ENCODE measurements around the gene TATDN2. TPM values are rescaled to one million over a fixed set of nuclear protein-coding genes. Genes with fewer than 3 reads are reported as not detected.
"Not testable (repeated sequence)": the region's sequence is repeated elsewhere in the genome, so short reads cannot be mapped to it uniquely, and the experiment has no call there.

Gene TATDN2
- total RNA-seq, 1 donor from 2014 or later = 37.8 TPM

DNA sequence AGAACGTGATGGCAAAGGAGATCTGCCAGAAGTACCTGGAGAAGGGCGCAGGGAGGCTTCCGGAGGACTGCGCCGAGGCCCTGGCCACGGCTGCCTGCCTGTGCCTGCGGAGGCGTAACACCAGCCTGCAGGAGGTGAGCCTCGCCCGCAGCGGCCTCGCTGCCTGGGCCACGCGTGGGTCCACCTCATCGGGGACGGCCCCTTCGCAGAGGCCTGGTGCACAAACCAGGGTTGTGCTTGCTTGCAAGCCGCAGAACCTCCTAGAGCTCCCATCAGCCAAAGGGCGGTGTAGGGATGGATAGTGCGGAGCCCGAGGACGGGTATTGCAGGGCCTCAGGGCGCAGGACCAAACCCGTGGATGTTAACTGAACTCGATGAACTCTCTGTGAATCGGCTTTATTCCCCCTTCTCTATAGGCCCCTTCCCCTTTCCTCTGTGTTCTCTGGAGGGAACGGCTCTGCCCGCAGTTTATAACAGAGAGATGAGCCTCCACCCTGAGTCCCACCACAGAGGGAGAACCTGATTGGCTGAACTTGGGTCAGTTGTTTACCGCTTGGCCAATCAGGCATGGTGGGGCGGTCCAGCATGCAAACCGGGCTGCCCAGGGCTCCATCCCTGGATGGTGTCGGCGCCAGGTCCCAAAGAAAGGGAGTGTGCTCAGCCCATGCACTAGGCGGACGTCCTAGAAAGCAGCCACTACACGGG lies 13.6 kb upstream of the TATDN2 start:
- DNase-seq (ENCODE audit: low spot score) = no peak

DNA sequence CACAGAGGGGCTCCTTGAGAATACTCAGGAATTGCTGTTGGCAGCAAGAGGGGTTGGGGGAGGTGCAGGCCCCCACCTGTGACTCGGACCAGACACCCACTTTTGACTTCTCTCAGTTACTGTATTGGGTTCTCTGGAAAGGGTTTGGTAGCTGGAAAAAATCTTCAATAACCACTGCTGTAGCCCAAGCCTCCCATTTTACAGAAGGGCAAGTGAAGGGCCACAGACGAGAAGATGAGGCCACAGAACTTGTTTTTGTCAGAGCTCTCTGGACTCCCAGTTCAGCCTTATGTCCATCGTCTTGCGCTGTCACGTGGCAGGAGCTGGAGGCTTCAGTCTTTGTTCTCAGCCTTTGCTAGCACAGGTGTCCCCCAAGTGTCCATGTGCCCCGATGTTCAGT lies 12.7 kb upstream of the TATDN2 start:
- no peak for DNase-seq (ENCODE audit: low spot score)

DNA sequence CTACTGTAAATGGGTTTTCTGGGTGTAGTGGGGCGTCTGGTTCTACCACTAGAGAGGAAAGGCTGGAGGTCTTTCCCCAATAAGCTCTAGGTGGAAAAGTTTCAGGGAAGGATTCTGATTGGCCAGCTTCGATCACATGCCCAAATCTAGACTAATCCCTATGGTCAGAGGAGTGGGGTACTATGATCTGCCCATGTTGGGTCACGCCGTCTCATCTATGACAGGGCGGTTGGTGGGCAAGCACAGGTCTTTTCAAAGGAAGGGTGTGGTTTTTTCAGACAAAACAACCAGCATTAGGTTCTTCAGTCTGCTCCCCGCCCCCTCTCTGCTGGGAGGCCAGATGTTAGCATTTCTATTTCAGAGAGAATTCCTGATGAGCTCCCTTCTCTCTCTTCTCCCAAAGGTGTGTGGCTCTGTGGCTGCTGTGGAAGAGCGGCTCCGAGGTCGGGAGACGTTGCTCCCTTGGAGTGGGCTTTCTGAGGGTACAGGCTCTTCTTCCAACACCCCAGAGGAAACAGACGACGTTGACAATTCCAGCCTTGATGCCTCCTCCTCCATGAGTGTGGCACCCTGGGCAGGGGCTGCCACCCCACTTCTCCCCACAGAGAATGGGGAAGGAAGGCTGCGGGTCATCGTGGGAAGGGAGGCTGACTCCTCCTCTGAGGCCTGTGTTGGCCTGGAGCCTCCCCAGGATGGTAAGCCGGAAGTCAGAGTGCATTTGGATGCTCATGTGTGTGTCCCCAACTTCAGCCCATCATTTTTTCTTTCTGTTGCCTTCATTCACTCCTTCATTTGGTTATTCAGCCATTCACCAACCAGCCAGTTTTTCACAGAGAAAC lies 9.7 kb upstream of the TATDN2 start:
- no peak for DNase-seq (ENCODE audit: low spot score)

DNA sequence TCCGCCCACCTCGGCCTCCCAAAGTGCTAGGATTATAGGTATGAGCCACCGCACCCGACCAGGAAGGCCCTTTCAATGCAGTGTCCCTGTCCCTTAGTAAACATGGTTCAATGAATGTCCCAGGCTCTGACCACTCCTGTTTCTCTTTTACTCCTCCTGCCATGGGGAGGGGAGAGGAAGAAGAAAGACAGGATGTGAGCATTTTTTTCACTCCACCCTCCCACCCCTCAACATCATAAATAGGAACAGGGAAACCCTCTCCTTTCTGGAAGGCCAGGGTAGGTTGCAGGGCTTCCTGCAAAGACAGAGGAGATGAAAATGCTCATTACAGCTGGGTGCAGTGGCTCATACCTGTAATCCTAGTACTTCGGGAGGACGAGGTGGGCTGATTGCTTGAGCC lies 7.5 kb upstream of the TATDN2 start:
- no peak for DNase-seq (ENCODE audit: low spot score)

DNA sequence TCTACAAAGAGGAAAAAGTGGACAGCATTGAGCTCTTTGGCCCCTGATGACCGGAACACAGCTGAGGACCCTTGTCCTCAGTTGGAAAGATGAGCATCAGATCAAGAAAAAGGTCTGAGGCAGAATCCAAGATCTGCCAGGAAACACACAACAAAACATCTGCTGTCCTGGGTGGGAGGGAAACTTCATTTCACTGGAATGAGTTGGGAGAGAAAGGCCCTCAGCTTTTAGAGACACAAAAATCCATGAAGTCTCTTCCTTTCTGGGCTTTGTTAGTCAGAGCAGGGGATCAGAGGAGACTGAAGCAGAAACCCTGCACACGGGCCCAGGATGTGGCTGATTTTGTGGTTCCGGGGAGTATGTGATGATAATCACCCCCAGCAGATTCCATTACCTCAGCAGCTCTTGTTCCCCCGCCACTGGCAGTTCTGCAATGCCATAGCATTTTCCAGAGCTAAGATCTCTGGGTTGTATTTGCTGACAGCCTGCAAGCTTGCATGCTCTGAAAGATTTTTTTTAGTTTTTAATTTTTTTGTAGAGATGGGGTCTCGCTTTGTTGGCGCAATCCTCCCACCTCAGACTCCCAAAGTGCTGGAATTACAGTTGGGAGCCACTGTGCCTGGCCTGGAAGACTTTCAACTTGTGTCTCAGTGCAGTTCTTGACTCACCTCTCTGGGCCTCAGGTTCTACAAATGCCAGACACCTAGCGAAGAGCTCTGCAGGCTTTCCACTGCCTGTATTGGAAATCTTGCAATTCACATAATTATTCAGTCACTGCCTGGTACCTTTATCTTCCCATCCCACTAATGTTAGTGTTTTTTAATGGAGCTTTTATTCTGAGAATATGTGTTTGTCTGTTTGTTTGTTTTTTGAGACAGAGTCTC lies 5.8 kb upstream of the TATDN2 start:
- no peak for DNase-seq (ENCODE audit: low spot score)

DNA sequence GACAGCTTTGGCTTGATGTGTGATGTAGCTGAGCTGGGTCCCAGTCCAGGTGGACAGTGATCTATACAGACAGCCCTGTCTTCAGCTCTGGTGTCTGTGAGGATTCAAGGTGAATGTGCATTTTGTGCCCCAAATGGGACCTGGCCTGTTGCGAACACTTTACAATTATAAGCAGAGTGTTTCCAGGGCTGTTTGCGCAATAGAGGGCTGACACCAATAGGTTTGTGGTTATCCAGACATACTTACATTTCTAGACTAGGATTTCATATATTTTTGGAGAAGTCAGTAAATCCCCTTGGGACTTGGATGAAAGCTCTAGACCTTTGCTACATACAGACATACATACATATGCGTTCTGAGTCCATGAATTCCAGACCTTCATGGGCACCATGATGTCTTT lies 4.2 kb upstream of the TATDN2 start:
- no peak for DNase-seq (ENCODE audit: low spot score)

DNA sequence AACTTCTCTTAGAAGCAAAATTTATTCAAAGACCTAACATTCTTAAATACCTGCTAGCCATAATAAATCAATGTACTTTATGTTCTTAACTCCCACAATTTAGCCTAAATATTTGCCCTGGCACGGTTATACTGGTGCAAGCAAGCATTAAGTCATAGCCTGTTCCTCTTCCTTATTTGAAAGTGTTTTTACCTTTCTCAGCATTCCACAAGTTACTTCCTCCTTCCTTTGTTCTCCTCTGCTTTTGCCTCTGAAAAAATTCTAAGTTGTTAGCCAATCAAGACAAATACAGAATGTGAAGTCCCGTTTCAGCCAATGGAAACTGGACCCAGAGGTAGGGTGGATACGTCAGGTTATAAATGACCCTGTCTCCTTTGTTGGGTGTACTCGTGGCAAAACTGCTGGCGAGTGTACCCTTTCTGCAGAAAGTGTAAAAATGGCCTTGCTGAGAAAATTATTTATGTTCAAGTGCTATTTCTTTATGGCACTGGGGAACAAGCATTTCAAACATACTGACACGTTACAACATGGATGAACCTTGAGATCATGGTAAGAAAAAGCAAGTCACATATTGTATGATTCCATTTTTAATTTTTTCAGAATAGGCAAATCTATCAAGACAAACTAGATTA lies 3.1 kb upstream of the TATDN2 start:
- no peak for DNase-seq (ENCODE audit: low spot score)

DNA sequence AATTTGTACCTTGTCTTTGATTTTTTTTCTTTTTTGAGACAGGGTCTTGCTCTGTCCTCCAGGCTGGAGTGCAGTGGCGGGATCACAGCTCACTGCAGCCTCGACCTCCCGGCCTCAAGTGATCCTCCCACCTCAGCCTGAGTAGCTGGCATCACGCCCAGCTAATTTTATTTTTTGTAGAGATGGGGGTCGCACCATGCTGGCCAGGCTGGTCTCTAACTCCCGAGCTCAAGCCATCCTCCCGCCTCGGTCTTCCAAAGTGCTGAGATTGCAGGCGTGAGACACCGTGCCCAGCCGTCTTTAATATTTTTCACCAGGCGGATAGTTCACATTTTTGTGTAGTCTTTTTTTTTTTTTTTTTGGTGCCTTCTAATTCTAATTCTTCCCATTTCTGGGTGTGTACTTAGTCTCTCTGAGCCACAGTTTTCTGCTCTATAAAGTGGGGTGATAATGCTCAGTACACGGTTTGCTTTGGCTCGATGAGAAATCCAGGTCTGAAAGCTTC lies 528 bp upstream of the TATDN2 start:
- no peak for DNase-seq (ENCODE audit: low spot score)

DNA sequence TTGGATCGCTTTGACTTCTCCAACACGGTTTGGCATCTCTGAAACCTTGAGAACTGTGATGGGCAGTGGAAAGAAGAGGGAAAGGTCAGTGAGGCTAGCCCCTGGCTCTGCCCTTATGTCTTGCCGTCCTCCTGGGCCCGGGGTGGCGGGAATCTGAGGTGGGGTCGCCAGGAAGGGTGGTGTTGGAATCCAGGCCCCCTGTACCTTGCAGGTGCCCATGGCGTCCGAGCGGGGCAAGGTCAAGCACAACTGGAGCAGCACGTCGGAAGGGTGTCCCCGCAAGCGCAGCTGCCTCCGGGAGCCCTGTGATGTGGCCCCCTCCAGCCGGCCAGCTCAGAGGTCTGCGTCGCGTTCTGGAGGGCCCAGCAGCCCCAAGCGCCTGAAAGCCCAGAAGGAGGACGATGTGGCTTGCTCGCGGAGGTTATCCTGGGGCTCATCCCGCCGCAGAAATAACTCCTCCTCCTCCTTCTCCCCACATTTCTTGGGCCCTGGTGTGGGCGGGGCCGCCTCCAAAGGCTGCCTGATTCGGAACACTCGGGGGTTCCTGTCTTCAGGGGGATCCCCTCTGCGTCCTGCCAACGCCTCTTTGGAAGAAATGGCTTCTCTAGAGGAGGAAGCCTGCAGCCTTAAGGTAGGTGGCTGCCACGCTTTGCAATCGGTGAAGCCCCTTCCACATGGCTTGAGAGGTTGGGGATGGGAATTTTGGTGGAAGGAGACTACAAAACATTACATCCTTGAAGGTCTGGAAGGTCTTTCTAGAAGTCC lies 907 bp downstream of the TATDN2 start:
- DNase-seq (ENCODE audit: low spot score) = peak; percentile 52

DNA sequence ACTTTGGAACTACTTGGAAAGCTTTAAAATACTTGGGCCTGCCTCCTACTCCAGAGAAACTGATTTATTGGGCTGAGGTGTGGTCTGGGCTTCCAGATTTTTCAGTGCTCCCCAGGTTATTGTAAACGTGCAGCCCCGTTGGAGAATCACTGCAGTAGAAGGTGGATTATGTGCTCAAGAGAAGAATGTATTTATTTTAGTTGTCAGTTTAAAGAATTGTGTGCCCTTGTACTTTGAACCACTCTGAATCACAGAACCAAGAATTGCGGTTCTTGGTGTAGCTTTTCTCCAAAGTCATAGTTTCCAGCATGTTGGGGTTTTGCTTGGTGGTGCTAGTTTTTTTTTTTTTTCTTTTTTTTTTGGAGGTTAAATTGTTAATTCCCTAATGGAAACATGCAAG lies 1.6 kb downstream of the TATDN2 start:
- no peak for DNase-seq (ENCODE audit: low spot score)

DNA sequence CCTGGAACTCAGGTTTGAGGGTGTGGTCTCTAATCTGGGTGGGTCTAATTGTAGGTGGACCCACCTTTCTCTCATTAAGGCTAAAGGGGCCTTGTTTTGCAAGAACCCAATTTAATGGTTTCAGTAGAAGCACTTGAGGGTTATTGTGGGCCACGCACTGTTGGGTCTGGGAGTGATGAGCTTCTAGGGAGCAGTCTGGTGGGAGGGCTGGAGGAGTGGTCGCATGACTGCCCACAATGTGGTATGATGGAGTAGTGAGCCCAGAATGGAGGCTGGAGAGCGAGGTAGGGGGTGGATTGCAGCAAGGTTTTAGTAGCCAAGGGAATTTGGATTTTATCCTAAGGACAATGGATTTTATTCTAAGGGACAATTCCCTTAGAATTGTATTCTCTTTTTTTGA lies 2.7 kb downstream of the TATDN2 start:
- no peak for DNase-seq (ENCODE audit: low spot score)

DNA sequence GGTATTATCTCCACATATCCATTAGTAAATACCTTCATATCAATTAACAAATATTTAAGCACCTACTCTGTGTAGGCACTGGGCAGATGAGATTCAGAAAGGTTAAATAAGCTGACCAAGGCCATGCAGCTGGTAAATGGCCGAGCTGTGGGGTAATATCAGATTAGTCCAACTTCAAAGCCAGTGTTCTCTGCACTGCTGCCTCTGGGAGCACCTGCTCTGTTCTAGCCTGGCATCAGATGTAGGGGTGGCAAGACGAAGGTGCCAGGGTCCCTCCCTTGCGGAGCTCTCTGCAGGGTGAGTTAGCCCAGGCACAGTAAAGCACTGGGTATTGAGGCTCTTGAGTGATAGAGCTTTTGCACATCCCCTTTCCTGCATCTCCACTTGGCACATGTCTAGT lies 5.5 kb downstream of the TATDN2 start:
- DNase-seq (ENCODE audit: low spot score) = no peak

DNA sequence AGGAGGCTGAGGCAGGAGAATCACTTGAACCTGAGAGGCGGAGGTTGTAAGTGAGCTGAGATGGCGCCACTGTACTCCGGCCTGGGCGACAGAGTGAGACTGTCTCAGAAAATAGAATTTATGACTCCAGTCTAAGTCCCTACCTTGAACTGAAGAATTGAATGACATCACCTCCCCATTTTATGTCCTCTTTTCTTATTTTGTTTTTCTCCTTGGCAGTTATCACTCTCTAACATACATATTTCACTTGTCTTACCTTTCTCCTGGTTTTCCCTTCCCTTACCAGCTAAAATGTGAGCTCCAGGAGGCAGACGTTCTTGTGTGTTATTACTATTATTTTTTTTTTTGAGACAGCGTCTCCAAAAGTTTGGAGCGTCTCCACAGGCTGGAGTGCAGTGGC lies 7.6 kb downstream of the TATDN2 start:
- no peak for DNase-seq (ENCODE audit: low spot score)

DNA sequence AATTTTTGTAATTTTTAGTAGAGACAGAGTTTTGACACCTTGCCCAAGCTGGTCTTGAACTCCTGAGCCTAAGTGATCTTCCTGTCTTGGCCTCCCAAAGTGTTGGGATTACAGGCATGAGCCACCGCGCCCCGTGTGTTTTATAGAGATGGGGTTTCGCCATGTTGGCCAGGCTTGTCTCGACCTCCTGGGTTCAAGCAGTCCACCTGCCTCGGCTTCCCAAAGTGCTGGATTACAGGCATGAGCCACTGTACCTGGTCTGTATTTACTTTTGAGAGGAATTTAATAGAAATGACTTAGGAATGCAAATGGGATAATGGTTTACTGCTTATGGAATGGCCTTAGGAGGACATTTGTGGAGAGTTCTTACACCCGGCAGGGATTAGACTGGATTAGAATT lies 10.8 kb downstream of the TATDN2 start:
- no peak for DNase-seq (ENCODE audit: low spot score)

DNA sequence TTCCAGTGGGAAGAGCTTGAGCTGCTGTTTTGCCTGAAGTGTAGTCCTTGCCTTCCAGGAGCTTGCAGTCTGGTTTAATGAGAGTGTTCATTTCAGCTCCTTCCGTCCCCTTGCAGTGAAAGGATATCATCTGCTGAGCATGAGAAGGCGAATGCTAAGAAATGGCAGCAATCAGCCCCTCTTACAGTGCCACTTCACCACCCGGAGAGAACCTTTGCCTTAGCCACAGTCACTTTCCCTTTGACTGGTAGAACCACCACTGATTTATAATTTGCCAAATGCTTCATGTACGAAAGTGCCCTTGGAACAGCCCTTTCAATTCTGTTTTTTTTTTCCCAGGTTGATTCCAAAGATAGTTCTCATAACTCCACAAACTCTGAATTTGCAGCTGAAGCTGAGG lies 11.5 kb downstream of the TATDN2 start:
- no peak for DNase-seq (ENCODE audit: low spot score)

DNA sequence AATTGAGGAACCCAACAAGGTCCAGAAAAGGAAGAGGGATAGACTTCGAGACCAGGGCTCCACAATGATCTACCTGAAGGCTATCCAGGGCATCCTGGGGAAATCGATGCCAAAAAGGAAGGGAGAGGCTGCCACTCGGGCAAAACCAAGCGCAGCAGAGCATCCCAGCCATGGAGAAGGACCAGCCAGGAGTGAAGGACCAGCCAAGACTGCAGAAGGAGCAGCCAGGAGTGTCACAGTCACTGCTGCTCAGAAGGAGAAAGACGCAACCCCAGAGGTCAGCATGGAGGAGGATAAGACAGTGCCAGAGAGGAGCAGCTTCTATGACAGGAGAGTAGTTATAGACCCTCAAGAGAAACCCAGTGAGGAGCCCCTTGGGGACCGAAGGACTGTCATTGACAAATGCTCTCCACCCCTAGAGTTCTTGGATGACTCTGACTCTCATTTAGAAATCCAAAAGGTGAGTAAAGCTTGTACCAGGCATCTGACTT lies 12.0 kb downstream of the TATDN2 start:
- no peak for DNase-seq (ENCODE audit: low spot score)

DNA sequence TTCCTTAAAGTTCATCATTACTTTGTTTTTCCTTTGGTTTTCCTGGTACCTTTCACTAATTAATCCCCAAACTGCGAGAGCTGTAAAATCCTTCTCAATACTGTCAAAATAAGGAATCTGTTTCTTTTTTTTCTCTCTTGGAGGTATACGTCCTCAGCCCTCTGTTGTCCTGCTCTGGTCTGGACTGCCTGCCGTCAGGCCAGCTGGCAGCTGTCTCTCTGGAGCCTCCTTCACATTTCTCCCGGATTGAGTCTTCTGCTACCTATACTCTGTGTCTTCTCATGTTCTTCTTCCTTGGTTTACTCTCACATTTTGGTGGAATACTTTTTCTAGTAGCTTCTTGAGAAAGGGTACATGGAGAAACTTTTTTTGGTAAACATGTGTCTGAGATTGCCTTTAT lies 13.8 kb downstream of the TATDN2 start:
- DNase-seq (ENCODE audit: low spot score) = no peak

DNA sequence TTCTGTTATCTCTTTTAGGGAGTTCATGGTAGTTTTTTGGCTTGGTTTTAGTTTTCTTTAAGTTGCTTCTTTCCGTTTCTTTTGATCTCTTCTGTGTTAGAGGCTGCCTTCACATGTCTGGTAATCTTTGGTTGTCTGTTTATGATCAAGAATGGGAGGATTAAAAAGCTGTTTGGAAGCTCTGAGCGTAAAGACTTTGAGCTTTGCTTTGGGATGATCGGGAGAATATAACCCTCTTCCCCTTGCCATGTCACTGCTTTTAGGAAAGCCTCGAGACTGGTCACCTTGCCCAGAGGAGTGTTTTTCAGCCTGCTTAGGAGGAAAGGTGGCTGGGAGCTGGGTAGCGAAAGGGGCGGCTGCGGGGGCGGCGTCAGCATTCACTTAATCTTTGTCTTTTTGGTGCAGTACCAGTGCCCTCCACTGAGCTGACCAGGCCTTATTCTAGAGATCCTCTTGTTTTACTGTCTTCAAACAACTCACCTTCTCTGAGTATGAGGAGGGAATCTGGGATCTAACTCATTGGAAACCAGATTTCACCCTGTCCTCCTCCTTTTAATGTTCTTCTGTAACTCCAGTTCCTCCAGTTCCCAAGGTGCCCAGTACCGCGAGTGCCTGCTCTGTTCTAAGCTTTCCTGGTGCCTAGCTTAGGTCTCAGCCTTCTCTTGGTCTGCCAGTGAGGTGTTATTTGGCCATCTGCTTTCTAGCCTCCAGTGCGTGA lies 15.5 kb downstream of the TATDN2 start:
- DNase-seq (ENCODE audit: low spot score) = no peak

DNA sequence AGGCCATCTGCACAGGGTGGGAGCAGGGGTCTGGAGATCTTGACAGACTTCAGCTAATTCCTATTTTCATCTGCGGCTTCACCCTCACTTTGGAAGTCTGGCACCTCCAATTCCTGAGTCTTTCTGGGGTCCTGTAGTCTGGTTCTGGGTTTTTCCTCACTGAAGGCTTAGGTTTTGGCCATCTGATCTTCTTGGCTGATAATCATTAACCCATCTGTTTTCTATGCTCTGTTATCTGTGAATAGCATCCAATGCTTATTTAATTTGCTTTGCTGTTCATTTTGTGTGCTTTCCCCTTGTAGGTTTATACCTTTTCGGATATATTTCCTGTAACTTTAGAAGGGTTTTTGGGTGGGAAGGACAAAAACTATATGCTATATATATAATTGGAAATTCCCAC lies 17.6 kb downstream of the TATDN2 start:
- DNase-seq (ENCODE audit: low spot score) = no peak

DNA sequence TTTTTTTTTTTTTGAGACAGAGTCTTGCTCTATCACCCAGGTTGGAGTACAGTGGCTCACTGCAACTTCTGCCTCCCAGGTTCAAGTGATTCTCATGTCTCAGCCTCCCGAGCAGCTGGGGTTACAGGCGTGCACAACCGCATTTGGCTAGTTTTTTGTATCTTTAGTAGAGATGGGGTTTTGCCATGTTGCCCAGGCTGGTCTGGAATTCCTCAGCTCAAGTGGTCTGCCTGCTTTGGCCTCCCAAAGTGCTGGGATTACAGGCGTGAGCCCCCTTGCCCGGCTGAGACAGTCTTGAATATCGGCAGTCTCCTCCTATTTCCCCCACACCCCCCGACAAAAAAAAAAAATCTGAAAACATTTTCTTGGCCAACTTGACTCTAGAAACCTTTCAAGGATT lies 18.7 kb downstream of the TATDN2 start:
- DNase-seq (ENCODE audit: low spot score) = not testable (repeated sequence)
